GM18498 (cell line): ENCODE results near the gene DNAJC30.
"Not testable (repeated sequence)": the region's sequence is repeated elsewhere in the genome, so short reads cannot be mapped to it uniquely, and the experiment has no call there.

Source experiments
- ATAC-seq: cut with Tn5 transposase; IDR thresholded peaks from one replicate; pipeline ENCODE4 v1.9.1; 2021; ENCODE audit warnings: mild to moderate bottlenecking, moderate library complexity; ENCODE audit not compliant: unreplicated experiment

Gene DNAJC30

GRCh38 chr7:73683056-73683787 lies at the start of gene DNAJC30, which contains the start of gene BUD23:
Gene DNAJC30 (minus strand): TSS chr7:73683453. CDS start chr7:73683423, 30 bp downstream.
Gene BUD23 (plus strand): TSS chr7:73683597. CDS start chr7:73683626, 29 bp downstream.
- ATAC-seq, result peak; percentile 89

DNA sequence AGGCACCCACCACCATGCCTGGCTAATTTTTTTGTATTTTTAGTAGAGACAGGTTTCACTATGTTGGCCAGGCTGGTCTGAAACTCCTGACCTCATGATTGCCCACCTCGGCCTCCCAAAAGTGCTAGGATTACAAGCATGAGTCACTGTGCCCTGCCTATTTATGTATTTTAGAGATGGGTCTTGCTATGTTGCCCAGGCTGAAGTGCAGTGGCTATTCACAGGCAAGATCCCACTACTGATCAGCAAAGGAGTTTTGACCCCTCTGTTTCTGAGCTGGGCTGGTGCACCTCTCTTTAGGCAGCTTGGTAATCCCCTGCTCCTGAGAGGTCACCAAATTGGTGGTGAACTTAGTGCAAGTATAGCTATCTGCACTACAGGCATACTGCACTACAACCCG lies 49.1 kb upstream of the DNAJC30 start:
- no peak for ATAC-seq

DNA sequence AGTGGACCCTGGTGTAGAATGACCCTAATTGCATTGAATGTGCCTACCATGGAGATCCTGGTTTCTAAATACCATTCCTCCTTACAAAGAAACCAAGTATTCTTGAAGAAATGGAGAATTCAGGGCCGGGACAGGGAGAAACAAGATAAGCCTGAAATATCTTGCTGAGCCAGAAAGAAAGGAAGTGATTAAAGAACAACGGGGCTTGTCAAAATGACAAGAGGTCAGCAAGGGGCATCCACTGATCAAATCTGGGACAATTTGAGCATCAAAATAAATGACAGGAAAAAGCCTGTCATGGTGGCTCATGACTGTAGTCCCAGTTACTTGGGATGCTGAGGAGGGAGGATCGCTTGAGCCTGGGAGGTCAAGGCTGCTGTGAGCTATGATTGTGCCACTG lies 47.2 kb upstream of the DNAJC30 start:
- no peak for ATAC-seq

GRCh38 chr7:73728551-73728950 lies 45.3 kb upstream of the DNAJC30 start:
- no peak for ATAC-seq

- ATAC-seq, result no peak
Measured at GRCh38 chr7:73727952-73728351, 44.7 kb upstream of the DNAJC30 start.

DNA sequence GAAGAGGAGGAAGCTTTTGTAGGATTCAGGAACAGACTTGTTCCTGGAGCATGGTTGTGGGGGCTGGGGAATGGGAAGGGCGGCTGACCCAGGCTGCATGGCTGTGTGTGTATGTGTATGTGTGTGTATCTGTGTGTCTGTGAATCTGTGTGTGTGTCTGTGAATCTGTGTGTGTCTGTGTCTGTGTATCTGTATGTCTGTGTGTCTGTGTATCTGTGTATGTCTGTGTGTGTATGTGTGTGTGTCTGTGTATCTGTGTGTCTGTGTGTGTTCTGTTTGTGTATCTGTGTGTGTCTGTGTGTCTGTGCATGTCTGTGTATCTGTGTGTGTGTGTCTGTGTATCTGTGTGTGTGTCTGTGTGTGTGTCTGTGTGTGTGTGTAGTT lies 42.8 kb upstream of the DNAJC30 start:
- peak; percentile 21 for ATAC-seq

GRCh38 chr7:73723813-73724212 lies 40.6 kb upstream of the DNAJC30 start:
- ATAC-seq, result no peak

DNA sequence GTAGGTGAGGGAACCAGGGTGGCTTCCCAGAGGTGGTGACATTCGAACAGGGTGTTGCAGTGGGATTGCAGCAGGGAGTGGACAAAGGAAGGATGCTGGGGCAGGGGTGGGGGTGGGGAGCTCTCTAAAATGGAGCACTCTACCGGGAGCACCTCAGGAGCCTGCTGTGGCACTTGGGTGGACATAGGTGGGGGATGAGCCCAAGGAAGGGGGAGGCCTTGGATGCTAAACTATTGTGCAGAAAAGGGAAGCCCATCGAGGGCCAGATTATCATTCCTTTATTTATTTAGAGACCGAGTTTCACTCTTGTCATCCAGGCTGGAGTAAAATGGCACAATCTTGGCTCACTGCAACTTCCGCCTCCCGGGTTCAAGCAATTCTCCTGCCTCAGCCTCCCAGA lies 39.5 kb upstream of the DNAJC30 start:
- no peak for ATAC-seq

- not testable (repeated sequence) for ATAC-seq
Measured at GRCh38 chr7:73722182-73722581, 38.9 kb upstream of the DNAJC30 start.

GRCh38 chr7:73721377-73721817 lies 38.1 kb upstream of the DNAJC30 start:
- ATAC-seq, result no peak

DNA sequence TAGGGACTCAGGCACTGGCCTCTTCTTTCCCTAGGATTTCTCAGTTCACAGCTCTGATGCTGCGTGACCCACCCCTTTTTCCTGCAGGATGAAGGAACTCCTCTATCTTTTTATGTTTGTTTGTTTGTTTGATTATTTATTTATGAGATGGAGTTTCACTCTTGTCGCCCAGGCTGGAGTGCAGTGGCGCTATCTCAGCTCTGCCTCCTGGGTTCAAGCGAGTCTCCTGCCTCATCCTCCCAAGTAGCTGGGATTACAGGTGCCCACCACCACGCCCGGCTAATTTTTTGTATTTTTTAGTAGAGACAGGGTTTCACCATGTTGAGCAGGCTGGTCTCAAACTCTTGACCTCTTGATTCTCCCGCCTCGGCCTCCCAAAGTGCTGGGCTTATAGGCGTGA lies 37.2 kb upstream of the DNAJC30 start:
- not testable (repeated sequence) for ATAC-seq

GRCh38 chr7:73719806-73720169 lies 36.5 kb upstream of the DNAJC30 start:
- no peak for ATAC-seq

- peak; percentile 70 for ATAC-seq
Measured at GRCh38 chr7:73718905-73719805, 35.9 kb upstream of the DNAJC30 start, which contains the start of gene STX1A. Gene STX1A (minus strand): TSS chr7:73719669. CDS start chr7:73719631, 38 bp downstream.

DNA sequence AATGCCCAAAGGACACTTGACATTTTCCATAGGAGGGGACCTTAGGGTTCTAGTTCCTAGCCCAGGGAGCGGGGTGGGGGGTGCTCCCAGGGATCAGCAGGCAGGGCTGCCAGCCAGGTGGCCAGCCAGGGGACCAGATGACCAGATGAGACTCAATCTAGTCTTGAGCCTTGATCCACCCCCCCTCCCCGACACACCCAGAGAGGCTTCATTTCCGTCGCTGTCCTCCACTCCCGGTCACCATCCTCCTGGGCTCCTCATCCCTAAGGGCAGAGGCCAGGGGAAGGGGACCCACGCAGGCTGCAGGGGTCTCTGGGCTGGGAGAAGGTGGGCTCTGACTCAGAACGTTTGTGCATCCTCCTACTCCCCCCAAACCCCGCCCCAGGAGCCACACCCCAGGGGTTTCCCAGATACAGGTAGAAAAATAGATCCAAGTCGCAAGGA lies 35.2 kb upstream of the DNAJC30 start:
- no peak for ATAC-seq

- no peak for ATAC-seq
Measured at GRCh38 chr7:73717991-73718405, 34.7 kb upstream of the DNAJC30 start.

- no peak for ATAC-seq
Measured at GRCh38 chr7:73717025-73717807, 34.0 kb upstream of the DNAJC30 start.

GRCh38 chr7:73716318-73716890 lies 33.2 kb upstream of the DNAJC30 start:
- ATAC-seq, result no peak

- no peak for ATAC-seq
Measured at GRCh38 chr7:73715648-73716317, 32.5 kb upstream of the DNAJC30 start.

DNA sequence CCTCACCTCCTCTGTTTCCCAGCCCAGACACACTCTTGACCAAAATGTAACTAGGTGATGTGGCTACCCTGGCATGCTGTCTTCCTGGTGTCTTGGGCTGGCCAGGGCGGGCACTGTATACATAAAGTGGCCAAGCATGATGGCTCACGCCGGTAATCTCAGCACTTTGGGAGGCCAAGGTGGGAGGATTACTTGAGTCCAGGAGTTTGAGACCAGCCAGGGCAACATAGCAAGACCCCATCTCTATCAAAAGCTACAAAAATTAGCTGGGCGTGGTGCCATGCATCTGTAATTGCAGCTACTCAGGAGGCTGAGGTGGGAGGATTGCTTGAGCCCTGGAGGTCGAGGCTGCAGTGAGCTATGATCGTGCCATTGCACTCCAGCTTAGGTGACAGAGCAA lies 30.1 kb upstream of the DNAJC30 start:
- not testable (repeated sequence) for ATAC-seq

DNA sequence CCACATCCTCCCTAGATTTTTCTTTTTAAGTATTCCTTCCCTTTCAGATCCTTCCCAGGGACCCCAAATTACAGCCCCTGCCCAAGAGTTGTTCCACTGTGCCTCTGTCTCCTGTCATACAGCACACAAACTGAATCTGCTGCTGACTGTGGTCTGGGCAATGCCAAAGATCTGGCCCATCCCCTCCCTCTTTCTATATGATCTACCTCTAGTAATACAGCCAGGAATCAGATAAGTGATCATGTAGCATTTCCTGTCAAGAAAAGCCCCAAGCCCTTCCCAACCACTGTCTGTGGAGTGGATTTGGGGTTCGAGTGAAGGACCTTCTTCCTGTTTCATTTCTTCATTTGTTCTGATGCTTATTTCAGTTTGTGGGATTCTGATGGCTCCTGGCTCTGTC lies 29.5 kb upstream of the DNAJC30 start:
- ATAC-seq, result no peak
